Gastroesophageal sphincter (tissue), 3 donors: ENCODE data around the gene CACNA1A.

Experiments used
- CTCF ChIP-seq, 4 experiments: fragments of 200-600 bp in 2 of 4; fragments of 450-650 bp in 2 of 4; sonication (generic) in 1 of 4; IDR thresholded peaks; one replicate each; pipeline ENCODE4 v1.5.1; 2017 to 2019; ENCODE audit warnings: antibody characterized with exemption in 4 of 4, mild to moderate bottlenecking in 2 of 4, moderate library complexity in 2 of 4
- POLR2AphosphoS5 ChIP-seq: sonication (generic); formaldehyde crosslinking; IDR thresholded peaks from one replicate; pipeline ENCODE4 v1.6.1; 2017; ENCODE audit warnings: antibody characterized with exemption

- TF ChIP-seq POLR2AphosphoS5, result no peak
- TF ChIP-seq CTCF (IDR thresholded peaks at IDR 0.05), result no peak
These were observed 78.8 kb downstream of the CACNA1A start for GRCh38 chr19:13427273-13428051.
